ENCODE results near the gene ELL.
A peak's percentile ranks its signal among the peaks of the same experiment; 100 is the strongest.

Gene ELL

GRCh38 chr19:18551631-18552030 is 29.8 kb upstream of the ELL start:
- no peak overlapping the region for H2BK5ac ChIP-seq (ENCODE audit: low read length)
- H3K4me2 ChIP-seq (ENCODE audit: insufficient read depth, low read length, poor library complexity, severe bottlenecking) = no peak overlapping the region
- H2AK5ac ChIP-seq (ENCODE audit: low read depth, low read length) = no peak overlapping the region
- no peak for DNase-seq (ENCODE audit: low spot score)
- no peak overlapping the region for H3K9ac ChIP-seq (ENCODE audit: low read depth, low read length, poor library complexity)
- H3K36me3 ChIP-seq (replicated peaks in 1 of 2; ENCODE audit: control insufficient read depth in 2 of 2, insufficient read depth in 2 of 2, low read length in 2 of 2) = no peaks in the 10 kb centered on the region
- no peaks in the 10 kb centered on the region for H3K79me1 ChIP-seq (ENCODE audit: low read depth, low read length)
- no peaks in the 10 kb centered on the region for H3K4me1 ChIP-seq (ENCODE audit: control insufficient read depth in 2 of 2, insufficient read depth in 1 of 2, low read depth in 1 of 2, low read length in 2 of 2)
- no peaks in the 10 kb centered on the region for H3K9me3 ChIP-seq (replicated peaks in 1 of 2; ENCODE audit: control insufficient read depth in 2 of 2, insufficient read depth in 1 of 2, low read depth in 1 of 2, low read length in 2 of 2)
- no peaks in the 10 kb centered on the region for H3K27me3 ChIP-seq (ENCODE audit: control insufficient read depth in 3 of 3, insufficient read depth in 3 of 3, low read depth in 1 of 3, low read length in 3 of 3)
- no peak overlapping the region for H3K4ac ChIP-seq (ENCODE audit: low read length)
- no peak overlapping the region for H2BK15ac ChIP-seq (ENCODE audit: low read length)
- no peak overlapping the region for H2BK12ac ChIP-seq (ENCODE audit: low read length)
- H4K8ac ChIP-seq (ENCODE audit: low read depth, low read length) = no peak overlapping the region
- H3K18ac ChIP-seq (ENCODE audit: low read length) = no peak overlapping the region
- no CpG with 5 or more reads among the region's 6 CpGs for WGBS, 2 donors (ENCODE audit: extremely low coverage in 2 of 2, insufficient read length in 2 of 2, insufficient replicate concordance in 1 of 2)
- H4K91ac ChIP-seq (ENCODE audit: low read depth, low read length, poor library complexity) = no peak overlapping the region
- H3K23ac ChIP-seq (ENCODE audit: low read depth, low read length, poor library complexity) = no peak overlapping the region
- no peak overlapping the region for H2BK120ac ChIP-seq (ENCODE audit: low read depth, low read length)
- H3K4me3 ChIP-seq (ENCODE audit: low read length in 2 of 2) = no peak overlapping the region
- H3K14ac ChIP-seq (ENCODE audit: low read length) = no peak overlapping the region
- no peak overlapping the region for H3K27ac ChIP-seq (replicated peaks; ENCODE audit: low read length)
- no peak overlapping the region for H2AFZ ChIP-seq (ENCODE audit: low read length)

- H3K36me3 ChIP-seq (replicated peaks in 1 of 2; ENCODE audit: control insufficient read depth in 2 of 2, insufficient read depth in 2 of 2, low read length in 2 of 2) = peaks cover 17 to 31% of the 10 kb centered on the region in 2 donors
- H3K9me3 ChIP-seq (replicated peaks in 1 of 2; ENCODE audit: control insufficient read depth in 2 of 2, insufficient read depth in 1 of 2, low read depth in 1 of 2, low read length in 2 of 2) = no peaks in the 10 kb centered on the region
- H2BK15ac ChIP-seq (ENCODE audit: low read length) = no peak overlapping the region
- H3K4me2 ChIP-seq (ENCODE audit: insufficient read depth, low read length, poor library complexity, severe bottlenecking) = peak overlapping the region; percentile 45
- peak overlapping the region; percentile 79 to 80 for H3K4me3 ChIP-seq (ENCODE audit: low read length in 2 of 2)
- no peak overlapping the region for H3K14ac ChIP-seq (ENCODE audit: low read length)
- DNase-seq (ENCODE audit: low spot score) = peak; percentile 30
- H2BK120ac ChIP-seq (ENCODE audit: low read depth, low read length) = no peak overlapping the region
- peaks cover 10% of the 10 kb centered on the region for H3K79me1 ChIP-seq (ENCODE audit: low read depth, low read length)
- peak overlapping the region; percentile 3 for H2AK5ac ChIP-seq (ENCODE audit: low read depth, low read length)
- no peak overlapping the region for H3K27ac ChIP-seq (replicated peaks; ENCODE audit: low read length)
- H3K27me3 ChIP-seq (ENCODE audit: control insufficient read depth in 3 of 3, insufficient read depth in 3 of 3, low read depth in 1 of 3, low read length in 3 of 3) = no peaks in the 10 kb centered on the region
- H3K4ac ChIP-seq (ENCODE audit: low read length) = no peak overlapping the region
- H4K91ac ChIP-seq (ENCODE audit: low read depth, low read length, poor library complexity) = no peak overlapping the region
- H2BK5ac ChIP-seq (ENCODE audit: low read length) = peak overlapping the region; percentile 33
- H4K8ac ChIP-seq (ENCODE audit: low read depth, low read length) = no peak overlapping the region
- no peak overlapping the region for H3K9ac ChIP-seq (ENCODE audit: low read depth, low read length, poor library complexity)
- peak overlapping the region; percentile 14 for H2BK12ac ChIP-seq (ENCODE audit: low read length)
- H3K23ac ChIP-seq (ENCODE audit: low read depth, low read length, poor library complexity) = no peak overlapping the region
- H3K4me1 ChIP-seq (ENCODE audit: control insufficient read depth in 2 of 2, insufficient read depth in 1 of 2, low read depth in 1 of 2, low read length in 2 of 2) = peaks cover 4 to 8% of the 10 kb centered on the region in 2 donors
- WGBS, 2 donors (ENCODE audit: extremely low coverage in 2 of 2, insufficient read length in 2 of 2, insufficient replicate concordance in 1 of 2) = no CpG with 5 or more reads among the region's 12 CpGs
- H2AFZ ChIP-seq (ENCODE audit: low read length) = peak overlapping the region; percentile 87
- peak overlapping the region; percentile 91 for H3K18ac ChIP-seq (ENCODE audit: low read length)
These were observed 22.1 kb upstream of the ELL start for GRCh38 chr19:18543814-18544475.

GRCh38 chr19:18542941-18543813 is 21.3 kb upstream of the ELL start, which contains the start of gene FKBP8:
FKBP8 (minus strand) TSS chr19:18543573; CDS start chr19:18541970, 1,603 bp downstream.
- WGBS, 2 donors (ENCODE audit: extremely low coverage in 2 of 2, insufficient read length in 2 of 2, insufficient replicate concordance in 1 of 2) = no CpG with 5 or more reads among the region's 86 CpGs

More at GRCh38 chr19:18542941-18543813, 21.3 kb upstream of the ELL start, which contains the start of gene FKBP8:
- Histone ChIP-seq H3K4me1 (ENCODE audit: control insufficient read depth in 2 of 2, insufficient read depth in 1 of 2, low read depth in 1 of 2, low read length in 2 of 2) (peaks cover 4 to 8% of the 10 kb centered on the region in 2 donors), H2BK15ac (ENCODE audit: low read length) (no peak within 1 kb of the TSS), H3K36me3 (replicated peaks in 1 of 2; ENCODE audit: control insufficient read depth in 2 of 2, insufficient read depth in 2 of 2, low read length in 2 of 2) (peaks cover 19 to 35% of the 10 kb centered on the region in 2 donors), H3K4ac (ENCODE audit: low read length) (no peak within 1 kb of the TSS), H4K91ac (ENCODE audit: low read depth, low read length, poor library complexity) (no peak within 1 kb of the TSS), H3K18ac (ENCODE audit: low read length) (peak within 1 kb of the TSS; percentile 97), H3K4me3 (ENCODE audit: low read length in 2 of 2) (peak within 1 kb of the TSS; percentile 80 to 90), H3K27me3 (ENCODE audit: control insufficient read depth in 3 of 3, insufficient read depth in 3 of 3, low read depth in 1 of 3, low read length in 3 of 3) (no peaks in the 10 kb centered on the region), H3K27ac (replicated peaks; ENCODE audit: low read length) (no peak within 1 kb of the TSS), H3K9me3 (replicated peaks in 1 of 2; ENCODE audit: control insufficient read depth in 2 of 2, insufficient read depth in 1 of 2, low read depth in 1 of 2, low read length in 2 of 2) (no peaks in the 10 kb centered on the region), H3K14ac (ENCODE audit: low read length) (peak within 1 kb of the TSS; percentile 8), H2BK5ac (ENCODE audit: low read length) (peak within 1 kb of the TSS; percentile 82), H3K9ac (ENCODE audit: low read depth, low read length, poor library complexity) (peak within 1 kb of the TSS; percentile 84), H3K23ac (ENCODE audit: low read depth, low read length, poor library complexity) (peak within 1 kb of the TSS; percentile 91), H2BK12ac (ENCODE audit: low read length) (peak within 1 kb of the TSS; percentile 14), H2AFZ (ENCODE audit: low read length) (peak within 1 kb of the TSS; percentile 87), H2AK5ac (ENCODE audit: low read depth, low read length) (peak within 1 kb of the TSS; percentile 81), H3K79me1 (ENCODE audit: low read depth, low read length) (peaks cover 12% of the 10 kb centered on the region), H4K8ac (ENCODE audit: low read depth, low read length) (no peak within 1 kb of the TSS), H3K4me2 (ENCODE audit: insufficient read depth, low read length, poor library complexity, severe bottlenecking) (peak within 1 kb of the TSS; percentile 86), H2BK120ac (ENCODE audit: low read depth, low read length) (no peak within 1 kb of the TSS)
- DNase-seq (ENCODE audit: low spot score) = peak; percentile 85
